Measurements from ENCODE around the gene ACMSD. TPM values are rescaled to one million over a fixed set of nuclear protein-coding genes. Genes with fewer than 3 reads are reported as not detected.
A peak's percentile ranks its signal among the peaks of the same experiment; 100 is the strongest.

Gene ACMSD
- total and polyA plus RNA-seq, 2 of the 13 experiments (the other 11 are each of a cell fraction or from before 2014, with no cell fraction given): not detected

DNA sequence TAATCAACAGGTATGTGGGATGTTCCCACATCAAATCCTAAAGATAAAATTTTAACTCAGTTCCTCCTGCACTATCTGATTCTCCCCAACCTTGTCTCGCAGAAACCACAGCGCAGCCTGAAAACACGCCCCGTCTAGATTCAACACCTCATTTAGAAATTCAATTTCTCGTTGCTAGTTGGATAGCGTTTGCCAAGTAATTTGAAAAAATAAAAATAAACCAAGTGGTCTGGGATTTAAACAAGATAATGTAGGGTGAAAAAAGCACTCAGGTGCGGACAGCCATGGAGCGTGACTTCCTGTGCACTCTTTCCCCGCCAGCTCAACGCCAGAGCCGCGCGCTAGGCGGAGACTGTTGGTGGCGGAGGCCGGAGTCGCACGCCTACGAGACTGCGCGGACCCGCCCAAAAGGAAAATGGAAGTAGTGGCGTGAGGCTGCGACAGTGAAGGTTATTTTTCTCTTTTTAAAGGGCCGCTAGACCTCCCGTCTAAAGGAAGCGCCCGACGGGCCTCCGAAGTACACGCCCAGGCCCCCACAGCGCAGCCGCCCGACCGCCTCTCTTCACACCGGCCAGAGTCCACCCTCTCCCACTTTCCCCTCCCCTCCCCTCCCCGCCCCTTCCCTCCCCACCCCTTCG lies 79.6 kb downstream of the ACMSD start (continued):
- TF ChIP-seq ZFP90 (CRISPR knock-in tag; IDR thresholded peaks at IDR 0.05; ENCODE audit: borderline replicate concordance): peak; percentile 8; the same call in 1 of the 2 replicates
- no peak for TF ChIP-seq ATAD3A (CRISPR knock-in tag; IDR thresholded peaks at IDR 0.05)
- no peak for TF ChIP-seq ZNF562 (CRISPR knock-in tag; IDR thresholded peaks at IDR 0.05; ENCODE audit: borderline replicate concordance)
- no peak for TF ChIP-seq ZNF891 (CRISPR knock-in tag; IDR thresholded peaks at IDR 0.05)
- TF ChIP-seq SIN3B (IDR thresholded peaks at IDR 0.05; ENCODE audit: low read length): no peak
- no peak for TF ChIP-seq ZNF460 (CRISPR knock-in tag; IDR thresholded peaks at IDR 0.05; ENCODE audit: borderline replicate concordance)
- no peak for TF ChIP-seq MYC (CRISPR knock-in tag; IDR thresholded peaks at IDR 0.05; ENCODE audit: borderline replicate concordance)
- 0 out of 2 replicates have a peak, but pooled peaks have one; percentile 8 for TF ChIP-seq SPEN (CRISPR knock-in tag; IDR thresholded peaks at IDR 0.05; ENCODE audit: low read depth)
- TF ChIP-seq HOXA5 (CRISPR knock-in tag; IDR thresholded peaks at IDR 0.05): no peak; the same call in 1 of the 2 replicates
- TF ChIP-seq, protein P1, sequence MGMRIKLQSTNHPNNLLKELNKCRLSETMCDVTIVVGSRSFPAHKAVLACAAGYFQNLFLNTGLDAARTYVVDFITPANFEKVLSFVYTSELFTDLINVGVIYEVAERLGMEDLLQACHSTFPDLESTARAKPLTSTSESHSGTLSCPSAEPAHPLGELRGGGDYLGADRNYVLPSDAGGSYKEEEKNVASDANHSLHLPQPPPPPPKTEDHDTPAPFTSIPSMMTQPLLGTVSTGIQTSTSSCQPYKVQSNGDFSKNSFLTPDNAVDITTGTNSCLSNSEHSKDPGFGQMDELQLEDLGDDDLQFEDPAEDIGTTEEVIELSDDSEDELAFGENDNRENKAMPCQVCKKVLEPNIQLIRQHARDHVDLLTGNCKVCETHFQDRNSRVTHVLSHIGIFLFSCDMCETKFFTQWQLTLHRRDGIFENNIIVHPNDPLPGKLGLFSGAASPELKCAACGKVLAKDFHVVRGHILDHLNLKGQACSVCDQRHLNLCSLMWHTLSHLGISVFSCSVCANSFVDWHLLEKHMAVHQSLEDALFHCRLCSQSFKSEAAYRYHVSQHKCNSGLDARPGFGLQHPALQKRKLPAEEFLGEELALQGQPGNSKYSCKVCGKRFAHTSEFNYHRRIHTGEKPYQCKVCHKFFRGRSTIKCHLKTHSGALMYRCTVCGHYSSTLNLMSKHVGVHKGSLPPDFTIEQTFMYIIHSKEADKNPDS (CRISPR knock-in tag; IDR thresholded peaks at IDR 0.05): no peak
- no peak for TF ChIP-seq AKAP8 (CRISPR knock-in tag; IDR thresholded peaks at IDR 0.05)
- TF ChIP-seq ZNF350 (CRISPR knock-in tag; IDR thresholded peaks at IDR 0.05; ENCODE audit: borderline replicate concordance, low read depth): no peak; the same call in 1 of the 2 replicates
- no peak for TF ChIP-seq ZNF34 (CRISPR knock-in tag; IDR thresholded peaks at IDR 0.05; ENCODE audit: borderline replicate concordance)
- TF ChIP-seq MED1 (CRISPR knock-in tag; IDR thresholded peaks at IDR 0.05): 0 out of 2 replicates have a peak, but pooled peaks have one; percentile 50
- TF ChIP-seq TBX2 (CRISPR knock-in tag; IDR thresholded peaks at IDR 0.05; ENCODE audit: borderline replicate concordance): peak; percentile 16
- TF ChIP-seq, protein P2, sequence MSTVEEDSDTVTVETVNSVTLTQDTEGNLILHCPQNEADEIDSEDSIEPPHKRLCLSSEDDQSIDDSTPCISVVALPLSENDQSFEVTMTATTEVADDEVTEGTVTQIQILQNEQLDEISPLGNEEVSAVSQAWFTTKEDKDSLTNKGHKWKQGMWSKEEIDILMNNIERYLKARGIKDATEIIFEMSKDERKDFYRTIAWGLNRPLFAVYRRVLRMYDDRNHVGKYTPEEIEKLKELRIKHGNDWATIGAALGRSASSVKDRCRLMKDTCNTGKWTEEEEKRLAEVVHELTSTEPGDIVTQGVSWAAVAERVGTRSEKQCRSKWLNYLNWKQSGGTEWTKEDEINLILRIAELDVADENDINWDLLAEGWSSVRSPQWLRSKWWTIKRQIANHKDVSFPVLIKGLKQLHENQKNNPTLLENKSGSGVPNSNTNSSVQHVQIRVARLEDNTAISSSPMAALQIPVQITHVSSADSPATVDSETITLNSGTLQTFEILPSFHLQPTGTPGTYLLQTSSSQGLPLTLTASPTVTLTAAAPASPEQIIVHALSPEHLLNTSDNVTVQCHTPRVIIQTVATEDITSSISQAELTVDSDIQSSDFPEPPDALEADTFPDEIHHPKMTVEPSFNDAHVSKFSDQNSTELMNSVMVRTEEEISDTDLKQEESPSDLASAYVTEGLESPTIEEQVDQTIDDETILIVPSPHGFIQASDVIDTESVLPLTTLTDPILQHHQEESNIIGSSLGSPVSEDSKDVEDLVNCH (CRISPR knock-in tag; IDR thresholded peaks at IDR 0.05): no peak
- no peak for TF ChIP-seq TCF12 (IDR thresholded peaks at IDR 0.05)
- TF ChIP-seq TCF12 (CRISPR knock-in tag; IDR thresholded peaks at IDR 0.05): 0 out of 2 replicates have a peak, but pooled peaks have one; percentile 44
- TF ChIP-seq CENPX (CRISPR knock-in tag; IDR thresholded peaks at IDR 0.05): no peak
- TF ChIP-seq NFIC (IDR thresholded peaks at IDR 0.05; ENCODE audit: low read length): 0 out of 2 replicates have a peak, but pooled peaks have one; percentile 34
- no peak for TF ChIP-seq AGO2 (optimal IDR thresholded peaks at IDR 0.05; ENCODE audit: low read depth, low read length)
- 0 out of 2 replicates have a peak, but pooled peaks have one; percentile 67 for TF ChIP-seq ZNF569 (CRISPR knock-in tag; IDR thresholded peaks at IDR 0.05; ENCODE audit: borderline replicate concordance)
- no peak; a peak in 1 of 4 replicates for TF ChIP-seq EP300 (IDR thresholded peaks at IDR 0.05; ENCODE audit: low read depth in 2 of 2, low read length in 2 of 2)
- no peak for TF ChIP-seq EP300 (CRISPR knock-in tag; IDR thresholded peaks at IDR 0.05; ENCODE audit: borderline replicate concordance)
- TF ChIP-seq KDM1A (CRISPR knock-in tag; IDR thresholded peaks at IDR 0.05): no peak
- TF ChIP-seq, protein P3, sequence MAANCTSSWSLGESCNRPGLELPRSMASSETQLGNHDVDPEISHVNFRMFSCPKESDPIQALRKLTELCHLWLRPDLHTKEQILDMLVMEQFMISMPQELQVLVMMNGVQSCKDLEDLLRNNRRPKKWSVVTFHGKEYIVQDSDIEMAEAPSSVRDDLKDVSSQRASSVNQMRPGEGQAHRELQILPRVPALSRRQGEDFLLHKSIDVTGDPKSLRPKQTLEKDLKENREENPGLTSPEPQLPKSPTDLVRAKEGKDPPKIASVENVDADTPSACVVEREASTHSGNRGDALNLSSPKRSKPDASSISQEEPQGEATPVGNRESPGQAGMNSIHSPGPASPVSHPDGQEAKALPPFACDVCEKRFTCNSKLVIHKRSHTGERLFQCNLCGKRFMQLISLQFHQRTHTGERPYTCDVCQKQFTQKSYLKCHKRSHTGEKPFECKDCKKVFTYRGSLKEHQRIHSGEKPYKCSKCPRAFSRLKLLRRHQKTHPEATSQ (CRISPR knock-in tag; IDR thresholded peaks at IDR 0.05; ENCODE audit: borderline replicate concordance): peak; percentile 8; the same call in 1 of the 2 replicates
